Activated CD4-positive, alpha-beta T cell treated with anti-CD3 and anti-CD28 coated beads, Interleukin-2, amount 50 U/mL, for 16 hours (primary cell): Measurements from ENCODE around the gene SH2D4B.

Source experiments
- DNase-seq: peaks from one replicate; pipeline ENCODE4 v3.0.0-alpha.2; 2020

The SH2D4B gene

GRCh38 chr10:80544316-80544953 is 6.7 kb downstream of the SH2D4B start:
- no peak for DNase-seq

- no peak for DNase-seq
Measured at GRCh38 chr10:80545258-80545881, 7.7 kb downstream of the SH2D4B start.

- DNase-seq, result no peak
Measured at GRCh38 chr10:80552151-80552646, 14.5 kb downstream of the SH2D4B start.

- no peak for DNase-seq
Measured at GRCh38 chr10:80553436-80553835, 15.7 kb downstream of the SH2D4B start.

- no peak for DNase-seq
Measured at GRCh38 chr10:80554050-80554449, 16.3 kb downstream of the SH2D4B start.

- DNase-seq, result no peak
Measured at GRCh38 chr10:80555415-80555814, 17.7 kb downstream of the SH2D4B start.

- DNase-seq, result no peak
Measured at GRCh38 chr10:80561950-80562349, 24.2 kb downstream of the SH2D4B start.

- no peak for DNase-seq
Measured at GRCh38 chr10:80567292-80567691, 29.6 kb downstream of the SH2D4B start.

GRCh38 chr10:80569131-80569895 is 31.6 kb downstream of the SH2D4B start:
- DNase-seq, result no peak

- no peak for DNase-seq
Measured at GRCh38 chr10:80571352-80571751, 33.6 kb downstream of the SH2D4B start.

GRCh38 chr10:80579181-80579763 is 41.6 kb downstream of the SH2D4B start:
- no peak for DNase-seq

- DNase-seq, result no peak
Measured at GRCh38 chr10:80579849-80580637, 42.3 kb downstream of the SH2D4B start.

GRCh38 chr10:80580638-80581468 is 43.2 kb downstream of the SH2D4B start:
- no peak for DNase-seq

GRCh38 chr10:80581469-80581835 is 43.8 kb downstream of the SH2D4B start:
- DNase-seq, result no peak

GRCh38 chr10:80582286-80582960 is 44.7 kb downstream of the SH2D4B start:
- DNase-seq, result no peak

GRCh38 chr10:80583685-80584084 is 46.0 kb downstream of the SH2D4B start:
- no peak for DNase-seq

GRCh38 chr10:80585812-80586211 is 48.1 kb downstream of the SH2D4B start:
- DNase-seq, result no peak

GRCh38 chr10:80588546-80588945 is 50.8 kb downstream of the SH2D4B start:
- no peak for DNase-seq

- DNase-seq, result no peak
Measured at GRCh38 chr10:80589726-80590373, 52.1 kb downstream of the SH2D4B start.

- DNase-seq, result no peak
Measured at GRCh38 chr10:80590585-80591125, 53.0 kb downstream of the SH2D4B start.
